ENCODE measurements around the gene DLK1. TPM values are rescaled to one million over a fixed set of nuclear protein-coding genes. Genes with fewer than 3 reads are reported as not detected.

The DLK1 gene
- total RNA-seq, 2 experiments from 2014 or later: not detected

GRCh38 chr14:100731846-100732765 is 5.4 kb downstream of the DLK1 start:
- no peak overlapping the region for H2AFZ ChIP-seq (ENCODE audit: low read length)
- no peaks in the 10 kb centered on the region for H3K9me2 ChIP-seq (ENCODE audit: insufficient read depth, low read length)
- CTCF ChIA-PET (ENCODE audit: unreplicated experiment): no interaction called here
- POLR2A ChIA-PET: no interaction called here
- TF ChIP-seq CTCF (conservative IDR thresholded peaks at IDR 0.05; ENCODE audit: low read length): no peak
- TF ChIP-seq EZH2phosphoT487 (IDR thresholded peaks at IDR 0.05; ENCODE audit: borderline replicate concordance, low read depth, low read length): no peak
- H3K9me3 ChIP-seq (ENCODE audit: low read length): no peaks in the 10 kb centered on the region
- DNase-seq (ENCODE audit: low spot score): no peak
- no peaks in the 10 kb centered on the region for H3K79me2 ChIP-seq (ENCODE audit: insufficient read depth, low read depth, low read length)
- no peak overlapping the region for H3K4me2 ChIP-seq (ENCODE audit: low read length)
- no peak overlapping the region for H3K27ac ChIP-seq (ENCODE audit: low read depth, low read length, poor library complexity, severe bottlenecking)
- no peaks in the 10 kb centered on the region for H3K4me1 ChIP-seq (ENCODE audit: insufficient read depth, low read length, poor library complexity, severe bottlenecking)
- BruUV-seq (replicated peaks): no TSS peak
- no peak overlapping the region for H3K4me3 ChIP-seq (ENCODE audit: low read depth, low read length, poor library complexity, severe bottlenecking)
- no peaks in the 10 kb centered on the region for H4K20me1 ChIP-seq (ENCODE audit: insufficient read depth, low read length)
- intact Hi-C loops (cut with micrococcal nuclease; ENCODE audit: unreplicated experiment): no loop called here
- H3K36me3 ChIP-seq (ENCODE audit: insufficient read depth, low read length): no peaks in the 10 kb centered on the region

GRCh38 chr14:100732766-100733100 is 6.0 kb downstream of the DLK1 start:
- no peak for TF ChIP-seq CTCF (conservative IDR thresholded peaks at IDR 0.05; ENCODE audit: low read length)
- TF ChIP-seq EZH2phosphoT487 (IDR thresholded peaks at IDR 0.05; ENCODE audit: borderline replicate concordance, low read depth, low read length): no peak
- intact Hi-C loops (cut with micrococcal nuclease; ENCODE audit: unreplicated experiment): no loop called here
- Histone ChIP-seq H3K27ac (ENCODE audit: low read depth, low read length, poor library complexity, severe bottlenecking) (no peak overlapping the region), H3K36me3 (ENCODE audit: insufficient read depth, low read length) (no peaks in the 10 kb centered on the region), H3K79me2 (ENCODE audit: insufficient read depth, low read depth, low read length) (no peaks in the 10 kb centered on the region), H3K9me3 (ENCODE audit: low read length) (no peaks in the 10 kb centered on the region), H3K9me2 (ENCODE audit: insufficient read depth, low read length) (no peaks in the 10 kb centered on the region), H4K20me1 (ENCODE audit: insufficient read depth, low read length) (no peaks in the 10 kb centered on the region), H2AFZ (ENCODE audit: low read length) (no peak overlapping the region), H3K4me1 (ENCODE audit: insufficient read depth, low read length, poor library complexity, severe bottlenecking) (no peaks in the 10 kb centered on the region), H3K4me2 (ENCODE audit: low read length) (no peak overlapping the region), H3K4me3 (ENCODE audit: low read depth, low read length, poor library complexity, severe bottlenecking) (no peak overlapping the region)
- no peak for DNase-seq (ENCODE audit: low spot score)
- ChIA-PET CTCF (ENCODE audit: unreplicated experiment) (no interaction called here), POLR2A (no interaction called here)
- no TSS peak for BruUV-seq (replicated peaks)

GRCh38 chr14:100733152-100733850 is 6.6 kb downstream of the DLK1 start:
- TF ChIP-seq CTCF (conservative IDR thresholded peaks at IDR 0.05; ENCODE audit: low read length) (no peak), EZH2phosphoT487 (IDR thresholded peaks at IDR 0.05; ENCODE audit: borderline replicate concordance, low read depth, low read length) (no peak)
- no TSS peak for BruUV-seq (replicated peaks)
- Histone ChIP-seq H3K9me2 (ENCODE audit: insufficient read depth, low read length) (no peaks in the 10 kb centered on the region), H3K4me2 (ENCODE audit: low read length) (no peak overlapping the region), H2AFZ (ENCODE audit: low read length) (no peak overlapping the region), H3K79me2 (ENCODE audit: insufficient read depth, low read depth, low read length) (no peaks in the 10 kb centered on the region), H3K36me3 (ENCODE audit: insufficient read depth, low read length) (no peaks in the 10 kb centered on the region), H4K20me1 (ENCODE audit: insufficient read depth, low read length) (no peaks in the 10 kb centered on the region), H3K4me1 (ENCODE audit: insufficient read depth, low read length, poor library complexity, severe bottlenecking) (no peaks in the 10 kb centered on the region), H3K4me3 (ENCODE audit: low read depth, low read length, poor library complexity, severe bottlenecking) (no peak overlapping the region), H3K27ac (ENCODE audit: low read depth, low read length, poor library complexity, severe bottlenecking) (no peak overlapping the region), H3K9me3 (ENCODE audit: low read length) (no peaks in the 10 kb centered on the region)
- ChIA-PET CTCF (ENCODE audit: unreplicated experiment) (no interaction called here), POLR2A (no interaction called here)
- intact Hi-C loops (cut with micrococcal nuclease; ENCODE audit: unreplicated experiment): no loop called here
- no peak for DNase-seq (ENCODE audit: low spot score)

Data from OCI-LY7 (cell line).